C4-2B (cell line): Measurements from ENCODE around the gene POR.

Experiments
- ZFX ChIP-seq: fragments of 450-650 bp; IDR thresholded peaks from 2 replicates; pipeline ENCODE4 v1.6.1; 2017
- TF ChIP-seq, protein P1 (sequence below): fragments of 450-650 bp; conservative IDR thresholded peaks from 2 replicates; pipeline ENCODE4 v1.5.1; 2017; ENCODE audit warnings: mild to moderate bottlenecking

DNA sequence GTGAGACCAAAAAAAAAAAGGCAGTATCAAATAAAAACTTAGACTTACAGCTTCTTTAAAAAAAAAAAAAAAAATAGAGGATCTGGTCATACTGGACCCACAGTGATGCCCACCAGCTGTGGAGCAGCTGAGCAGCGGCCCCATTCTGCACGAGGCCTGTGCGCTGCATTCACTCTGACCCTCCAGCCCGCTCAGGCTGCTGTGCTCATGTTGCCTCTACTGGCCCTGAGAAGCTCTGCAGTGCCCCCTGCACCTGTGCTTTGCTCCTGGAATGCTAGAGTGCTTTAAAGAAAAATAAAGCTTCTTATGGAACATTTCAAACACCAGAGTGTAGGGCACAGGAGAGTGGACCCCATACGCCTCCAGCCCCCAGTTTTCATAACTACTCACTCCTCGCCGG lies 46.3 kb downstream of the POR start:
- TF ChIP-seq, protein P1, sequence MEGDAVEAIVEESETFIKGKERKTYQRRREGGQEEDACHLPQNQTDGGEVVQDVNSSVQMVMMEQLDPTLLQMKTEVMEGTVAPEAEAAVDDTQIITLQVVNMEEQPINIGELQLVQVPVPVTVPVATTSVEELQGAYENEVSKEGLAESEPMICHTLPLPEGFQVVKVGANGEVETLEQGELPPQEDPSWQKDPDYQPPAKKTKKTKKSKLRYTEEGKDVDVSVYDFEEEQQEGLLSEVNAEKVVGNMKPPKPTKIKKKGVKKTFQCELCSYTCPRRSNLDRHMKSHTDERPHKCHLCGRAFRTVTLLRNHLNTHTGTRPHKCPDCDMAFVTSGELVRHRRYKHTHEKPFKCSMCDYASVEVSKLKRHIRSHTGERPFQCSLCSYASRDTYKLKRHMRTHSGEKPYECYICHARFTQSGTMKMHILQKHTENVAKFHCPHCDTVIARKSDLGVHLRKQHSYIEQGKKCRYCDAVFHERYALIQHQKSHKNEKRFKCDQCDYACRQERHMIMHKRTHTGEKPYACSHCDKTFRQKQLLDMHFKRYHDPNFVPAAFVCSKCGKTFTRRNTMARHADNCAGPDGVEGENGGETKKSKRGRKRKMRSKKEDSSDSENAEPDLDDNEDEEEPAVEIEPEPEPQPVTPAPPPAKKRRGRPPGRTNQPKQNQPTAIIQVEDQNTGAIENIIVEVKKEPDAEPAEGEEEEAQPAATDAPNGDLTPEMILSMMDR = no peak
- TF ChIP-seq ZFX = no peak
